22Rv1 (cell line): ENCODE data around the gene LTC4S.

Source experiments
- H3K27ac ChIP-seq: fragments of 450-650 bp; 2 replicates; pipeline ENCODE4 v1.5.1; 2017
- ZFX ChIP-seq: fragments of 450-650 bp; IDR thresholded peaks from 2 replicates; pipeline ENCODE4 v1.6.1; 2017; ENCODE audit warnings: antibody characterized with exemption, borderline replicate concordance
- TF ChIP-seq, protein P1 (sequence below): fragments of 450-650 bp; IDR thresholded peaks from 2 replicates; pipeline ENCODE4 v1.5.1; 2017; ENCODE audit warnings: mild to moderate bottlenecking

The LTC4S gene

GRCh38 chr5:179759581-179760551 lies 33.9 kb upstream of the LTC4S start:
- H3K27ac ChIP-seq: no peak overlapping the region
- TF ChIP-seq, protein P1, sequence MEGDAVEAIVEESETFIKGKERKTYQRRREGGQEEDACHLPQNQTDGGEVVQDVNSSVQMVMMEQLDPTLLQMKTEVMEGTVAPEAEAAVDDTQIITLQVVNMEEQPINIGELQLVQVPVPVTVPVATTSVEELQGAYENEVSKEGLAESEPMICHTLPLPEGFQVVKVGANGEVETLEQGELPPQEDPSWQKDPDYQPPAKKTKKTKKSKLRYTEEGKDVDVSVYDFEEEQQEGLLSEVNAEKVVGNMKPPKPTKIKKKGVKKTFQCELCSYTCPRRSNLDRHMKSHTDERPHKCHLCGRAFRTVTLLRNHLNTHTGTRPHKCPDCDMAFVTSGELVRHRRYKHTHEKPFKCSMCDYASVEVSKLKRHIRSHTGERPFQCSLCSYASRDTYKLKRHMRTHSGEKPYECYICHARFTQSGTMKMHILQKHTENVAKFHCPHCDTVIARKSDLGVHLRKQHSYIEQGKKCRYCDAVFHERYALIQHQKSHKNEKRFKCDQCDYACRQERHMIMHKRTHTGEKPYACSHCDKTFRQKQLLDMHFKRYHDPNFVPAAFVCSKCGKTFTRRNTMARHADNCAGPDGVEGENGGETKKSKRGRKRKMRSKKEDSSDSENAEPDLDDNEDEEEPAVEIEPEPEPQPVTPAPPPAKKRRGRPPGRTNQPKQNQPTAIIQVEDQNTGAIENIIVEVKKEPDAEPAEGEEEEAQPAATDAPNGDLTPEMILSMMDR: no peak
- TF ChIP-seq ZFX: no peak

DNA sequence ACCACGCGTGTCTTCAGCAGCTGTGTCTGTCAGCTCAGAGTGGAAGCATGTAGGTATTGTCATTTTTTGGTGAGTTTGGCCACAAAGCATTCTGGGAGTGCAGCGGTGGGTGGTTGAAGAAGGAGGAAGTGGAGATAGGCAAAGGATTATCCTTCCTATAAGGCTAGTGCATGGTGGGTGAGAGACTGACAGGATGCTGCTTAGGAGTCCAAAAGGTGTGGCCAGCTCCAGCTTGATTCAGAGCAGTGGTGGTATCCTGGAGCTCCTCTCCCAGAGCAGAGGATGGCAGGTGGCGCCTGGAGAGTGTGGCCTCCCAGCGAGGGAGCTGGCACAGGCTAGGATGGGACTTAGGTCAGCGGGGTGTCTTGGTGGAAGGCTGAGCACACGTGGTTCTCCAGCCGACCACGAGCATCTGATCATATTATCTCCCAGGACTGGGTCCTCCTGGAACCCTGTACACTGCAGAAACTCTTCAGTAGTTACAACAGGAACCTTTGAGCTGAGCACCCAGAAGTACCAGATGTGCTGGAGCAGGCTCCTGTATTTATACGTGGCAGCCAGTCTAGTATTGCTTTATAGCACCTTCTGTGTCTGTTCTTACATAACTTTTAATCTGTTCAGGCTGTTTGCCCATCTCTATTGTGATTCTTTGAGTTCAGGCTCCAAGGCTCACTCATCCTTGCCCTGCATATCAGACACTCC lies 31.6 kb upstream of the LTC4S start:
- TF ChIP-seq, protein P1: no peak
- TF ChIP-seq ZFX: no peak
- no peak overlapping the region for H3K27ac ChIP-seq

- H3K27ac ChIP-seq: no peak overlapping the region
- TF ChIP-seq, protein P1: no peak
- no peak for TF ChIP-seq ZFX
These were observed 31.0 kb upstream of the LTC4S start for GRCh38 chr5:179762781-179763176.

- TF ChIP-seq ZFX: no peak
- TF ChIP-seq, protein P1: peak; percentile 96
- H3K27ac ChIP-seq: no peak overlapping the region
These were observed 30.4 kb upstream of the LTC4S start for GRCh38 chr5:179763215-179763945.

DNA sequence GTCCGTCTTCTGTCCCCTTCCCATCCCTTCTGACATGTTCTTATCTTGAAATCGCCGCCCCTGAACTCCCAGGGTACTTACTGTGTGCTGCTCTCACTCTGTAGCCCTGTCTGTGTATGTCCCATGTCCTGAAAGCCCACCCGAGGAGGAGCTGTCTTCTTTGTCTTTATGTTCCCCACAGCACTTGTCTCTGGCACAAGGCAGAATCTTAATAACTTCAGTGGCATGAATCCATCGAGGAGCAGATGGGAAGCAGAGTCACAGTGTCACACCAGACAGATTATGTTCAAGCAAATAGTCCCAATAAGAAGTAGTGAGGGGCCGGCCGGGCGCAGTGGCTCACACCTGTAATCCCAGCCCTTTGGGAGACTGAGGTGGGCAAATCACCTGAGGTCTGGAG lies 29.7 kb upstream of the LTC4S start:
- H3K27ac ChIP-seq: no peak overlapping the region
- TF ChIP-seq, protein P1: no peak
- no peak for TF ChIP-seq ZFX

DNA sequence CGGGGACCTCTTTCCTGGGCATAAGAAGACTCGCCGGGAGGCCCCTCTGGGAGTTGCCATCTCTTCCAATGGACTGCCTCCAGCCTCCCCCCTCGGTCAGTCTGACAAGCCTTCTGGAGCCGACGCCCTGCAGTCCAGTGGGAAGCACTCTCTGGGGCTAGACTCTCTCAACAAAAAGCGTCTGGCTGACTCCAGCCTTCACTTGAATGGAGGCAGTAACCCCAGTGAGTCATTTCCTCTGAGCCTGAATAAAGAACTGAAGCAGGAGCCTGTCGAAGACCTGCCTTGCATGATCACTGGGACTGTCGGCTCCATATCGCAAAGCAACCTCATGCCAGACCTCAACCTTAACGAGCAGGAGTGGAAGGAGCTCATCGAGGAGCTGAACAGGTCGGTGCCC lies 28.4 kb upstream of the LTC4S start:
- no peak overlapping the region for H3K27ac ChIP-seq
- TF ChIP-seq ZFX: no peak
- TF ChIP-seq, protein P1: no peak
